SK-N-SH (cell line): ENCODE measurements around the gene DDX4. TPM values are rescaled to one million over a fixed set of nuclear protein-coding genes. Genes with fewer than 3 reads are reported as not detected.
"Not testable (repeated sequence)": the region's sequence is repeated elsewhere in the genome, so short reads cannot be mapped to it uniquely, and the experiment has no call there.

Experiments
- CTCF ChIA-PET: fragments of 300-600, 350-600 bp; formaldehyde crosslinking; extraction: SDS; loops from one replicate; lab custom pipeline; 2021; lab: Yijun Ruan, JAX
- POLR2A ChIA-PET: fragments of 350-600 bp; sonication (Branson Sonifier 250); formaldehyde crosslinking; extraction: SDS; loops from one replicate; lab custom pipeline; 2020; ENCODE audit warnings: antibody characterized with exemption, inconsistent platforms; lab: Yijun Ruan, JAX
- DNase-seq: peaks from one replicate; pipeline ENCODE4 v3.0.0; 2012
- H2AFZ ChIP-seq: fragments of 200-600 bp; sonication (generic); 2 replicates; pipeline ENCODE4 v1.8.1; 2016; ENCODE audit warnings: antibody characterized with exemption, mild to moderate bottlenecking, low read depth
- H3F3A ChIP-seq: fragments of 200-600 bp; sonication (generic); replicated peaks from 2 replicates; pipeline ENCODE3; 2016; ENCODE audit warnings: antibody characterized with exemption, mild to moderate bottlenecking; ENCODE audit not compliant: insufficient read depth
- H3K27ac ChIP-seq, 2 experiments: fragments of 200-500 bp in 1 of 2; fragments of 200-600 bp in 1 of 2; sonication (Bioruptor generic) in 1 of 2; sonication (generic), shearing (Covaris generic) in 1 of 2; 2 replicates each; pipeline versions ENCODE4 v1.5.1 to v1.6.1; 2014 to 2016; ENCODE audit warnings: low read depth in 2 of 2, inconsistent platforms in 1 of 2, low read length in 1 of 2, mild to moderate bottlenecking in 1 of 2, mixed read lengths in 1 of 2
- H3K27me3 ChIP-seq: fragments of 200-600 bp; sonication (generic), shearing (Covaris generic); 2 replicates; pipeline ENCODE4 v1.6.1; 2016; ENCODE audit warnings: mixed run types; ENCODE audit not compliant: insufficient read depth
- H3K36me3 ChIP-seq, 2 experiments: fragments of 200-500 bp in 1 of 2; fragments of 200-600 bp in 1 of 2; sonication (Bioruptor generic) in 1 of 2; sonication (generic) in 1 of 2; replicated peaks in 1 of 2; 2 replicates each; pipeline versions ENCODE3 to v1.5.1; 2014 to 2016; ENCODE audit warnings: low read length in 1 of 2, mild to moderate bottlenecking in 1 of 2; ENCODE audit not compliant: insufficient read depth in 2 of 2, control insufficient read depth in 1 of 2
- H3K4me1 ChIP-seq, 2 experiments: fragments of 200-500 bp in 1 of 2; fragments of 200-600 bp in 1 of 2; sonication (Bioruptor generic) in 1 of 2; sonication (generic), shearing (Covaris generic) in 1 of 2; 2 replicates each; pipeline versions ENCODE4 v1.5.1 to v1.6.1; 2014 to 2016; ENCODE audit warnings: low read depth in 1 of 2, low read length in 1 of 2, mixed run types in 1 of 2; ENCODE audit not compliant: insufficient read depth in 2 of 2, control insufficient read depth in 1 of 2
- H3K4me2 ChIP-seq: fragments of 200-600 bp; sonication (generic), shearing (Covaris generic); 2 replicates; pipeline ENCODE4 v1.6.1; 2017; ENCODE audit warnings: mixed run types
- H3K4me3 ChIP-seq, 2 experiments: fragments of 200-500 bp in 1 of 2; fragments of 200-600 bp in 1 of 2; sonication (Bioruptor generic) in 1 of 2; sonication (generic), shearing (Covaris generic) in 1 of 2; 2 replicates each; pipeline versions ENCODE4 v1.5.1 to v1.8.1; 2014 to 2016; ENCODE audit warnings: low read depth in 2 of 2, inconsistent platforms in 1 of 2, low read length in 1 of 2, mild to moderate bottlenecking in 1 of 2, mixed read lengths in 1 of 2, moderate library complexity in 1 of 2
- H3K79me2 ChIP-seq: fragments of 200-600 bp; sonication (generic); 2 replicates; pipeline ENCODE4 v1.8.1; 2017; ENCODE audit warnings: mild to moderate bottlenecking; ENCODE audit not compliant: insufficient read depth
- H3K9ac ChIP-seq: fragments of 200-600 bp; sonication (generic); 2 replicates; pipeline ENCODE4 v1.6.1; 2017; ENCODE audit warnings: mixed run types
- H3K9me2 ChIP-seq: fragments of 200-600 bp; sonication (generic); 2 replicates; pipeline ENCODE4 v1.6.1; 2017; ENCODE audit warnings: mixed run types
- H3K9me3 ChIP-seq: fragments of 200-600 bp; sonication (generic); 2 replicates; pipeline ENCODE4 v1.6.1; 2017; ENCODE audit warnings: mixed run types, mild to moderate bottlenecking, moderate library complexity
- H4K20me1 ChIP-seq: fragments of 200-600 bp; sonication (generic); 2 replicates; pipeline ENCODE4 v1.6.1; 2017; ENCODE audit warnings: mild to moderate bottlenecking, mixed run types; ENCODE audit not compliant: insufficient read depth
- EP300 ChIP-seq, 2 experiments: IDR thresholded peaks; 2 replicates each; pipeline versions ENCODE4 v1.4.0 to v1.6.1; 2012; ENCODE audit warnings: borderline replicate concordance in 1 of 2, low read depth in 1 of 2, low read length in 1 of 2
- EZH2phosphoT487 ChIP-seq: fragments of 200-600 bp; sonication (generic); IDR thresholded peaks from 2 replicates; pipeline ENCODE4 v1.6.1; 2017; ENCODE audit warnings: low read depth, mixed run types, mild to moderate bottlenecking, antibody characterized with exemption, moderate library complexity, borderline replicate concordance
- FOSL2 ChIP-seq: IDR thresholded peaks from 2 replicates; pipeline ENCODE4 v1.4.0; 2012; ENCODE audit warnings: low read depth, mild to moderate bottlenecking, moderate library complexity, borderline replicate concordance
- FOXJ3 ChIP-seq: sonication (generic); formaldehyde crosslinking; IDR thresholded peaks from 2 replicates; pipeline ENCODE4 v1.5.1; 2020; ENCODE audit warnings: mild to moderate bottlenecking, missing genetic modification reagents
- FOXM1 ChIP-seq: IDR thresholded peaks from 2 replicates; pipeline ENCODE4 v1.4.0; 2012; ENCODE audit warnings: low read depth, mild to moderate bottlenecking
- GATA2 ChIP-seq: sonication (generic); formaldehyde crosslinking; IDR thresholded peaks from 2 replicates; pipeline ENCODE4 v1.5.0; 2020; ENCODE audit warnings: mild to moderate bottlenecking, missing genetic modification reagents
- IRF3 ChIP-seq: fragments of 150-350 bp; IDR thresholded peaks from 2 replicates; pipeline ENCODE4 v1.6.1; 2016; ENCODE audit warnings: mild to moderate bottlenecking, low read depth, low read length
- JUND ChIP-seq: IDR thresholded peaks from 2 replicates; pipeline ENCODE4 v1.4.0; 2012
- MXI1 ChIP-seq: IDR thresholded peaks from 2 replicates; pipeline ENCODE4 v1.6.1; 2012; ENCODE audit warnings: mild to moderate bottlenecking, low read depth, low read length, improper control_type of control experiment
- NRF1 ChIP-seq: IDR thresholded peaks from 2 replicates; pipeline ENCODE4 v1.6.1; 2012; ENCODE audit warnings: low read depth, mild to moderate bottlenecking, low read length
- POLR2AphosphoS5 ChIP-seq: IDR thresholded peaks from 2 replicates; pipeline ENCODE4 v1.6.1; 2012; ENCODE audit warnings: low read depth, low read length
- RAD21 ChIP-seq: IDR thresholded peaks from 2 replicates; pipeline ENCODE4 v1.6.1; 2012; ENCODE audit warnings: mild to moderate bottlenecking, low read length
- RCOR1 ChIP-seq: fragments of 150-350 bp; IDR thresholded peaks from 2 replicates; pipeline ENCODE4 v1.6.1; 2017; ENCODE audit warnings: antibody characterized with exemption, low read length
- RXRA ChIP-seq: IDR thresholded peaks from 2 replicates; pipeline ENCODE4 v1.4.0; 2012; ENCODE audit warnings: low read depth, mild to moderate bottlenecking, borderline replicate concordance
- SIN3A ChIP-seq: IDR thresholded peaks from 2 replicates; pipeline ENCODE4 v1.6.1; 2012; ENCODE audit warnings: low read depth, mild to moderate bottlenecking, low read length, moderate library complexity, borderline replicate concordance
- USF1 ChIP-seq: IDR thresholded peaks from 2 replicates; pipeline ENCODE4 v1.4.0; 2012; ENCODE audit warnings: low read depth, borderline replicate concordance
- YY1 ChIP-seq: IDR thresholded peaks from 2 replicates; pipeline ENCODE4 v1.4.0; 2012; ENCODE audit warnings: low read depth, mild to moderate bottlenecking
- WGBS: methylation state at CpG from one replicate; pipeline ENCODE4 v1.1.6; 2017; ENCODE audit warnings: low lambda C conversion rate; 5-methylcytosine and 5-hydroxymethylcytosine counted together
- polyA plus RNA-seq, 3 experiments: library from polyadenylated mRNA; depleted of rRNA; stranded (reverse); fragments of >200 nt; gene quantifications; 2 replicates each; pipeline ENCODE4 v1.2.3, GENCODE V29; 2012
- TF ChIP-seq, protein P1 (sequence below): IDR thresholded peaks from 2 replicates; pipeline ENCODE4 v1.4.0; 2012; ENCODE audit warnings: low read depth
- TF ChIP-seq, protein P2 (sequence below): IDR thresholded peaks from 2 replicates; pipeline ENCODE4; 2012
- TF ChIP-seq, protein P3 (sequence below): IDR thresholded peaks from 2 replicates; pipeline ENCODE4 v1.4.0; 2012; ENCODE audit warnings: low read depth, borderline replicate concordance

Gene DDX4
- polyA plus RNA-seq, 1 of the 3 experiments (the other 2 are of a cell fraction) = not detected

GRCh38 chr5:55715519-55716078 is 22.3 kb upstream of the DDX4 start:
- Histone ChIP-seq H3K4me2 (no peak overlapping the region), H3K4me1 (peaks cover 6 to 7% of the 10 kb centered on the region in 2 experiments; a peak in 2 of 4 replicates), H3K4me3 (no peak overlapping the region), H3K9ac (no peak overlapping the region), H3K9me2 (no peaks in the 10 kb centered on the region), H3K36me3 (no peaks in the 10 kb centered on the region), H2AFZ (no peak overlapping the region), H3K79me2 (peaks cover 6% of the 10 kb centered on the region; the same call in 1 of the 2 replicates), H3K27me3 (no peaks in the 10 kb centered on the region), H4K20me1 (no peaks in the 10 kb centered on the region), H3F3A (no peaks in the 10 kb centered on the region), H3K27ac (no peak overlapping the region), H3K9me3 (no peaks in the 10 kb centered on the region)
- ChIA-PET CTCF (no interaction called here), POLR2A (interaction anchor here (0.6 kb wide), 1 partner anchor 58 kb away, joined by 3 read pairs; no protein-coding TSS in a partner anchor)
- 91% methylated on average over 6 of the region's 6 CpGs for WGBS
- no peak for DNase-seq
- TF ChIP-seq MXI1 = no peak
- TF ChIP-seq, protein P1, sequence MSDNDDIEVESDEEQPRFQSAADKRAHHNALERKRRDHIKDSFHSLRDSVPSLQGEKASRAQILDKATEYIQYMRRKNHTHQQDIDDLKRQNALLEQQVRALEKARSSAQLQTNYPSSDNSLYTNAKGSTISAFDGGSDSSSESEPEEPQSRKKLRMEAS = no peak
- TF ChIP-seq FOSL2 = no peak
- TF ChIP-seq NRF1 = no peak
- TF ChIP-seq USF1 = no peak
- TF ChIP-seq, protein P2, sequence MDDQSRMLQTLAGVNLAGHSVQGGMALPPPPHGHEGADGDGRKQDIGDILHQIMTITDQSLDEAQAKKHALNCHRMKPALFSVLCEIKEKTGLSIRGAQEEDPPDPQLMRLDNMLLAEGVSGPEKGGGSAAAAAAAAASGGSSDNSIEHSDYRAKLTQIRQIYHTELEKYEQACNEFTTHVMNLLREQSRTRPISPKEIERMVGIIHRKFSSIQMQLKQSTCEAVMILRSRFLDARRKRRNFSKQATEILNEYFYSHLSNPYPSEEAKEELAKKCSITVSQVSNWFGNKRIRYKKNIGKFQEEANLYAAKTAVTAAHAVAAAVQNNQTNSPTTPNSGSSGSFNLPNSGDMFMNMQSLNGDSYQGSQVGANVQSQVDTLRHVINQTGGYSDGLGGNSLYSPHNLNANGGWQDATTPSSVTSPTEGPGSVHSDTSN = no peak
- TF ChIP-seq RCOR1 = no peak
- no peak for TF ChIP-seq FOXM1
- TF ChIP-seq, protein P3, sequence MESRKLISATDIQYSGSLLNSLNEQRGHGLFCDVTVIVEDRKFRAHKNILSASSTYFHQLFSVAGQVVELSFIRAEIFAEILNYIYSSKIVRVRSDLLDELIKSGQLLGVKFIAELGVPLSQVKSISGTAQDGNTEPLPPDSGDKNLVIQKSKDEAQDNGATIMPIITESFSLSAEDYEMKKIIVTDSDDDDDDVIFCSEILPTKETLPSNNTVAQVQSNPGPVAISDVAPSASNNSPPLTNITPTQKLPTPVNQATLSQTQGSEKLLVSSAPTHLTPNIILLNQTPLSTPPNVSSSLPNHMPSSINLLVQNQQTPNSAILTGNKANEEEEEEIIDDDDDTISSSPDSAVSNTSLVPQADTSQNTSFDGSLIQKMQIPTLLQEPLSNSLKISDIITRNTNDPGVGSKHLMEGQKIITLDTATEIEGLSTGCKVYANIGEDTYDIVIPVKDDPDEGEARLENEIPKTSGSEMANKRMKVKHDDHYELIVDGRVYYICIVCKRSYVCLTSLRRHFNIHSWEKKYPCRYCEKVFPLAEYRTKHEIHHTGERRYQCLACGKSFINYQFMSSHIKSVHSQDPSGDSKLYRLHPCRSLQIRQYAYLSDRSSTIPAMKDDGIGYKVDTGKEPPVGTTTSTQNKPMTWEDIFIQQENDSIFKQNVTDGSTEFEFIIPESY = no peak
- no peak for TF ChIP-seq YY1
- no peak for TF ChIP-seq IRF3
- TF ChIP-seq SIN3A = no peak
- TF ChIP-seq RAD21 = no peak
- no peak for TF ChIP-seq RXRA
- no peak for TF ChIP-seq FOXJ3 (CRISPR knock-in tag)
- no peak for TF ChIP-seq POLR2AphosphoS5
- no peak for TF ChIP-seq EZH2phosphoT487
- TF ChIP-seq JUND = no peak
- no peak for TF ChIP-seq EP300 (IDR thresholded peaks at IDR 0.05; ENCODE audit: borderline replicate concordance in 1 of 2, low read depth in 1 of 2, low read length in 1 of 2)
- TF ChIP-seq GATA2 = no peak

GRCh38 chr5:55719026-55719425 is 18.8 kb upstream of the DDX4 start:
- H3F3A ChIP-seq, H3K9me3 ChIP-seq, CTCF ChIA-PET, H3K9ac ChIP-seq, H3K79me2 ChIP-seq, H3K4me2 ChIP-seq, POLR2A ChIA-PET, H3K4me1 ChIP-seq, H3K4me3 ChIP-seq, H2AFZ ChIP-seq, DNase-seq, H3K27ac ChIP-seq, H4K20me1 ChIP-seq, H3K36me3 ChIP-seq, H3K9me2 ChIP-seq, H3K27me3 ChIP-seq: not testable (repeated sequence)
- WGBS = 70% methylated on average over 2 of the region's 2 CpGs
